GM19240 (cell line): ENCODE data around the gene DAB1.

Experiments used
- DNase-seq: peaks from one replicate; pipeline ENCODE4 v3.0.0; 2011; ENCODE audit warnings: low spot score; ENCODE audit not compliant: insufficient read length

The DAB1 gene

GRCh38 chr1:57418971-57419370 lies 4.9 kb downstream of the DAB1 start:
- DNase-seq = no peak

GRCh38 chr1:57411262-57411661 lies 12.6 kb downstream of the DAB1 start:
- no peak for DNase-seq

- DNase-seq = no peak
Observed at GRCh38 chr1:57410508-57410907, 13.4 kb downstream of the DAB1 start.

GRCh38 chr1:57407928-57408327 lies 15.9 kb downstream of the DAB1 start:
- DNase-seq = no peak

GRCh38 chr1:57406428-57406970 lies 17.4 kb downstream of the DAB1 start:
- DNase-seq = no peak

GRCh38 chr1:57404884-57405283 lies 19.0 kb downstream of the DAB1 start:
- DNase-seq = no peak

- DNase-seq = no peak
Observed at GRCh38 chr1:57403201-57403600, 20.7 kb downstream of the DAB1 start.

- DNase-seq = no peak
Observed at GRCh38 chr1:57401671-57402070, 22.2 kb downstream of the DAB1 start.

- DNase-seq = no peak
Observed at GRCh38 chr1:57400048-57400447, 23.8 kb downstream of the DAB1 start.

GRCh38 chr1:57393058-57393584 lies 30.7 kb downstream of the DAB1 start:
- no peak for DNase-seq

- no peak for DNase-seq
Observed at GRCh38 chr1:57385336-57385735, 38.5 kb downstream of the DAB1 start.

- no peak for DNase-seq
Observed at GRCh38 chr1:57384901-57385300, 39.0 kb downstream of the DAB1 start.

GRCh38 chr1:57384284-57384683 lies 39.6 kb downstream of the DAB1 start:
- no peak for DNase-seq

- no peak for DNase-seq
Observed at GRCh38 chr1:57381871-57382270, 42.0 kb downstream of the DAB1 start.

GRCh38 chr1:57381426-57381825 lies 42.4 kb downstream of the DAB1 start:
- DNase-seq = no peak

GRCh38 chr1:57380923-57381322 lies 42.9 kb downstream of the DAB1 start:
- DNase-seq = no peak

- DNase-seq = no peak
Observed at GRCh38 chr1:57378534-57378933, 45.3 kb downstream of the DAB1 start.

- DNase-seq = no peak
Observed at GRCh38 chr1:57377339-57378139, 46.3 kb downstream of the DAB1 start.

GRCh38 chr1:57376041-57376440 lies 47.8 kb downstream of the DAB1 start:
- no peak for DNase-seq

- DNase-seq = no peak
Observed at GRCh38 chr1:57369889-57370288, 54.0 kb downstream of the DAB1 start.

GRCh38 chr1:57367945-57368344 lies 55.9 kb downstream of the DAB1 start:
- DNase-seq = no peak

- DNase-seq = no peak
Observed at GRCh38 chr1:57363643-57364042, 60.2 kb downstream of the DAB1 start.

GRCh38 chr1:57363165-57363564 lies 60.7 kb downstream of the DAB1 start:
- no peak for DNase-seq
